ENCODE results near the gene GRK6.

- TF ChIP-seq EP300 (IDR thresholded peaks at IDR 0.05) (no peak), CTCF (IDR thresholded peaks at IDR 0.05) (no peak), POLR2A (IDR thresholded peaks at IDR 0.05) (no peak)
Measured at GRCh38 chr5:177459819-177460628, 33.5 kb downstream of the GRK6 start.

Data from tibial nerve (tissue), 4 donors.